HepG2 (cell line): ENCODE results near the gene NAMPT. TPM values are rescaled to one million over a fixed set of nuclear protein-coding genes. Genes with fewer than 3 reads are reported as not detected.

Experiments used
- CBX5 ChIP-seq: sonication (generic); formaldehyde crosslinking; IDR thresholded peaks from 2 replicates; pipeline ENCODE4 v1.4.0; 2020; ENCODE audit warnings: missing genetic modification reagents, borderline replicate concordance
- E2F5 ChIP-seq: sonication (generic); formaldehyde crosslinking; conservative IDR thresholded peaks from 2 replicates; pipeline ENCODE4 v1.4.0; 2020; ENCODE audit warnings: missing genetic modification reagents
- HES4 ChIP-seq: sonication (generic); formaldehyde crosslinking; IDR thresholded peaks from 2 replicates; pipeline ENCODE4 v1.9.0; 2021; ENCODE audit warnings: mild to moderate bottlenecking, missing genetic modification reagents, borderline replicate concordance
- HNRNPLL ChIP-seq: fragments of 200-400 bp; formaldehyde crosslinking; IDR thresholded peaks from 2 replicates; pipeline ENCODE4 v1.6.1; 2017; ENCODE audit warnings: mild to moderate bottlenecking, low read depth, low read length; ENCODE audit not compliant: poor library complexity, severe bottlenecking
- KLF13 ChIP-seq: sonication (generic); formaldehyde crosslinking; IDR thresholded peaks from 2 replicates; pipeline ENCODE4 v1.4.0; 2020; ENCODE audit warnings: mild to moderate bottlenecking, missing genetic modification reagents
- MED1 ChIP-seq: sonication (generic); formaldehyde crosslinking; IDR thresholded peaks from 2 replicates; pipeline ENCODE4 v1.4.0; 2020; ENCODE audit warnings: missing genetic modification reagents
- NR3C1 ChIP-seq: sonication (generic); formaldehyde crosslinking; IDR thresholded peaks from 2 replicates; pipeline ENCODE4 v1.4.0; 2020; ENCODE audit warnings: missing genetic modification reagents
- ZNF562 ChIP-seq: sonication (generic); formaldehyde crosslinking; IDR thresholded peaks from 2 replicates; pipeline ENCODE4 v1.8.0; 2022; ENCODE audit warnings: missing genetic modification reagents, borderline replicate concordance
- polyA plus RNA-seq, 8 experiments: library from polyadenylated mRNA; depleted of rRNA in 3 of 8; stranded (reverse) in 7 of 8; unstranded in 1 of 8; fragments of >200 nt; fragmentation: Illumina TruSeq in 4 of 8; extraction: Trizol in 4 of 8; gene quantifications; 2 replicates each; pipeline versions ENCODE4 v1.2.1 to v1.2.3, GENCODE V29; 2011 to 2016; ENCODE audit warnings: low read depth in 4 of 8, missing spikeins in 1 of 8, mixed read lengths in 1 of 8; ENCODE audit not compliant: insufficient read depth in 1 of 8
- total RNA-seq, 5 experiments: library from RNA; depleted of rRNA; stranded (reverse); fragments of >200 nt; fragmentation: Illumina TruSeq; extraction: Trizol; gene quantifications; 2 replicates each; pipeline ENCODE4 v1.2.3, GENCODE V29; 2016; ENCODE audit warnings: low read depth in 1 of 5
- TF ChIP-seq, protein P1 (sequence below): sonication (generic); formaldehyde crosslinking; IDR thresholded peaks from 2 replicates; pipeline ENCODE4 v1.9.0; 2021; ENCODE audit warnings: mild to moderate bottlenecking, missing genetic modification reagents

NAMPT gene
- total and polyA plus RNA-seq, 2 of the 13 experiments (the other 11 are each of a cell fraction or from before 2014, with no cell fraction given) = 15.8 to 67.7 TPM

GRCh38 chr7:106290319-106290718 lies 5.5 kb upstream of the NAMPT start (continued):
- TF ChIP-seq, protein P1, sequence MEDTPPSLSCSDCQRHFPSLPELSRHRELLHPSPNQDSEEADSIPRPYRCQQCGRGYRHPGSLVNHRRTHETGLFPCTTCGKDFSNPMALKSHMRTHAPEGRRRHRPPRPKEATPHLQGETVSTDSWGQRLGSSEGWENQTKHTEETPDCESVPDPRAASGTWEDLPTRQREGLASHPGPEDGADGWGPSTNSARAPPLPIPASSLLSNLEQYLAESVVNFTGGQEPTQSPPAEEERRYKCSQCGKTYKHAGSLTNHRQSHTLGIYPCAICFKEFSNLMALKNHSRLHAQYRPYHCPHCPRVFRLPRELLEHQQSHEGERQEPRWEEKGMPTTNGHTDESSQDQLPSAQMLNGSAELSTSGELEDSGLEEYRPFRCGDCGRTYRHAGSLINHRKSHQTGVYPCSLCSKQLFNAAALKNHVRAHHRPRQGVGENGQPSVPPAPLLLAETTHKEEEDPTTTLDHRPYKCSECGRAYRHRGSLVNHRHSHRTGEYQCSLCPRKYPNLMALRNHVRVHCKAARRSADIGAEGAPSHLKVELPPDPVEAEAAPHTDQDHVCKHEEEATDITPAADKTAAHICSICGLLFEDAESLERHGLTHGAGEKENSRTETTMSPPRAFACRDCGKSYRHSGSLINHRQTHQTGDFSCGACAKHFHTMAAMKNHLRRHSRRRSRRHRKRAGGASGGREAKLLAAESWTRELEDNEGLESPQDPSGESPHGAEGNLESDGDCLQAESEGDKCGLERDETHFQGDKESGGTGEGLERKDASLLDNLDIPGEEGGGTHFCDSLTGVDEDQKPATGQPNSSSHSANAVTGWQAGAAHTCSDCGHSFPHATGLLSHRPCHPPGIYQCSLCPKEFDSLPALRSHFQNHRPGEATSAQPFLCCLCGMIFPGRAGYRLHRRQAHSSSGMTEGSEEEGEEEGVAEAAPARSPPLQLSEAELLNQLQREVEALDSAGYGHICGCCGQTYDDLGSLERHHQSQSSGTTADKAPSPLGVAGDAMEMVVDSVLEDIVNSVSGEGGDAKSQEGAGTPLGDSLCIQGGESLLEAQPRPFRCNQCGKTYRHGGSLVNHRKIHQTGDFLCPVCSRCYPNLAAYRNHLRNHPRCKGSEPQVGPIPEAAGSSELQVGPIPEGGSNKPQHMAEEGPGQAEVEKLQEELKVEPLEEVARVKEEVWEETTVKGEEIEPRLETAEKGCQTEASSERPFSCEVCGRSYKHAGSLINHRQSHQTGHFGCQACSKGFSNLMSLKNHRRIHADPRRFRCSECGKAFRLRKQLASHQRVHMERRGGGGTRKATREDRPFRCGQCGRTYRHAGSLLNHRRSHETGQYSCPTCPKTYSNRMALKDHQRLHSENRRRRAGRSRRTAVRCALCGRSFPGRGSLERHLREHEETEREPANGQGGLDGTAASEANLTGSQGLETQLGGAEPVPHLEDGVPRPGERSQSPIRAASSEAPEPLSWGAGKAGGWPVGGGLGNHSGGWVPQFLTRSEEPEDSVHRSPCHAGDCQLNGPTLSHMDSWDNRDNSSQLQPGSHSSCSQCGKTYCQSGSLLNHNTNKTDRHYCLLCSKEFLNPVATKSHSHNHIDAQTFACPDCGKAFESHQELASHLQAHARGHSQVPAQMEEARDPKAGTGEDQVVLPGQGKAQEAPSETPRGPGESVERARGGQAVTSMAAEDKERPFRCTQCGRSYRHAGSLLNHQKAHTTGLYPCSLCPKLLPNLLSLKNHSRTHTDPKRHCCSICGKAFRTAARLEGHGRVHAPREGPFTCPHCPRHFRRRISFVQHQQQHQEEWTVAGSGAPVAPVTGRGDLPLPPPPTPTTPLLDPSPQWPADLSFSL = no peak
- no peak for TF ChIP-seq E2F5
- TF ChIP-seq NR3C1 (CRISPR knock-in tag) = no peak
- TF ChIP-seq CBX5 (CRISPR knock-in tag) = no peak
- TF ChIP-seq ZNF562 (CRISPR knock-in tag) = no peak
- TF ChIP-seq HNRNPLL = no peak
- no peak for TF ChIP-seq HES4 (CRISPR knock-in tag)
- TF ChIP-seq MED1 (CRISPR knock-in tag) = no peak
- TF ChIP-seq KLF13 (CRISPR knock-in tag) = no peak
